Brain microvascular endothelial cell (primary cell): ENCODE data around the gene CCR6.

Experiments
- DNase-seq: peaks from one replicate; pipeline ENCODE4 v3.0.0-alpha.2; 2020
- H3K27ac ChIP-seq: fragments of 250-450 bp; sonication (Bioruptor Pico); 2 replicates; pipeline ENCODE4 v1.5.1; 2020; ENCODE audit warnings: mild to moderate bottlenecking, moderate library complexity
- H3K27me3 ChIP-seq: fragments of 250-450 bp; sonication (Bioruptor Pico); replicated peaks from 2 replicates; pipeline ENCODE4 v1.5.1; 2020; ENCODE audit warnings: mild to moderate bottlenecking
- H3K36me3 ChIP-seq: fragments of 250-450 bp; sonication (Bioruptor Pico); replicated peaks from 2 replicates; pipeline ENCODE4 v1.5.1; 2020; ENCODE audit warnings: mild to moderate bottlenecking
- H3K4me3 ChIP-seq: 2 replicates; pipeline ENCODE4 v1.5.1; 2011; ENCODE audit warnings: low read depth, mild to moderate bottlenecking, control low read depth, low read length, moderate library complexity
- CTCF ChIP-seq: IDR thresholded peaks from 2 replicates; pipeline ENCODE4 v1.5.1; 2011; ENCODE audit warnings: low read depth, mild to moderate bottlenecking, moderate library complexity, low read length, control low read depth, inconsistent platforms; ENCODE audit errors: missing control alignments
- in situ Hi-C: cut with HindIII; loops from 2 replicates; pipeline ENCODE4 v1.10.0; 2017; ENCODE audit warnings: low sequenced_read_pairs, low pct_ligation_motif_present

Gene CCR6

GRCh38 chr6:167118839-167119238, 4.1 kb upstream of the CCR6 start:
- Histone ChIP-seq H3K27ac (no peak overlapping the region), H3K4me3 (no peak overlapping the region), H3K27me3 (no peaks in the 10 kb centered on the region), H3K36me3 (no peaks in the 10 kb centered on the region)
- in situ Hi-C loops: no loop called here
- no peak for TF ChIP-seq CTCF
- DNase-seq: no peak

GRCh38 chr6:167119670-167120582, 3.0 kb upstream of the CCR6 start:
- in situ Hi-C loops: no loop called here
- TF ChIP-seq CTCF: no peak
- Histone ChIP-seq H3K4me3 (no peak overlapping the region), H3K36me3 (no peaks in the 10 kb centered on the region), H3K27ac (no peak overlapping the region), H3K27me3 (no peaks in the 10 kb centered on the region)
- DNase-seq: no peak

- in situ Hi-C loops: no loop called here
- Histone ChIP-seq H3K27me3 (no peaks in the 10 kb centered on the region), H3K4me3 (no peak overlapping the region), H3K36me3 (no peaks in the 10 kb centered on the region), H3K27ac (no peak overlapping the region)
- no peak for DNase-seq
- TF ChIP-seq CTCF: no peak
These were observed 2.4 kb upstream of the CCR6 start for GRCh38 chr6:167120583-167120903.

- no peak for TF ChIP-seq CTCF
- Histone ChIP-seq H3K4me3 (no peak overlapping the region), H3K27ac (no peak overlapping the region), H3K27me3 (no peaks in the 10 kb centered on the region), H3K36me3 (no peaks in the 10 kb centered on the region)
- in situ Hi-C loops: no loop called here
- no peak for DNase-seq
These were observed 1.5 kb upstream of the CCR6 start for GRCh38 chr6:167121335-167121841.

GRCh38 chr6:167122041-167122826, 662 bp upstream of the CCR6 start:
- no peak overlapping the region for H3K4me3 ChIP-seq
- in situ Hi-C loops: no loop called here
- DNase-seq: no peak
- no peak for TF ChIP-seq CTCF
- no peaks in the 10 kb centered on the region for H3K27me3 ChIP-seq
- no peaks in the 10 kb centered on the region for H3K36me3 ChIP-seq
- H3K27ac ChIP-seq: no peak overlapping the region
